NT2/D1 (cell line): ENCODE measurements around the gene CRAT.

ENCODE experiments used
- DNase-seq: peaks from one replicate; pipeline ENCODE4 v3.0.0-alpha.2; 2011; ENCODE audit warnings: low read depth, low spot score
- H3K27me3 ChIP-seq: 2 replicates; pipeline ENCODE4 v1.6.0; 2011; ENCODE audit warnings: mild to moderate bottlenecking; ENCODE audit not compliant: insufficient read length, insufficient read depth
- H3K36me3 ChIP-seq: 2 replicates; pipeline ENCODE4 v1.6.1; 2011; ENCODE audit warnings: mild to moderate bottlenecking, low read length, mixed read lengths; ENCODE audit not compliant: insufficient read depth, insufficient read length
- H3K4me1 ChIP-seq: 2 replicates; pipeline ENCODE4 v1.5.1; 2011; ENCODE audit not compliant: insufficient read depth, insufficient read length
- H3K4me3 ChIP-seq: 2 replicates; pipeline ENCODE4 v1.5.1; 2011; ENCODE audit warnings: low read depth; ENCODE audit not compliant: insufficient read length
- H3K9ac ChIP-seq: 2 replicates; pipeline ENCODE4 v1.6.0; 2011; ENCODE audit warnings: low read depth; ENCODE audit not compliant: insufficient read length
- H3K9me3 ChIP-seq: 2 replicates; pipeline ENCODE4 v1.5.1; 2011; ENCODE audit warnings: mild to moderate bottlenecking, low read length; ENCODE audit not compliant: insufficient read depth
- SUZ12 ChIP-seq: IDR thresholded peaks from 2 replicates; pipeline ENCODE4 v1.6.1; 2011; ENCODE audit not compliant: insufficient read length, insufficient read depth; ENCODE audit errors: extremely low read depth
- YY1 ChIP-seq: IDR thresholded peaks from 2 replicates; pipeline ENCODE4 v1.6.1; 2011; ENCODE audit not compliant: insufficient read length, insufficient read depth
- ZNF274 ChIP-seq: IDR thresholded peaks from 2 replicates; pipeline ENCODE4 v1.6.1; 2011; ENCODE audit warnings: mild to moderate bottlenecking, low read depth, low read length

CRAT gene

DNA sequence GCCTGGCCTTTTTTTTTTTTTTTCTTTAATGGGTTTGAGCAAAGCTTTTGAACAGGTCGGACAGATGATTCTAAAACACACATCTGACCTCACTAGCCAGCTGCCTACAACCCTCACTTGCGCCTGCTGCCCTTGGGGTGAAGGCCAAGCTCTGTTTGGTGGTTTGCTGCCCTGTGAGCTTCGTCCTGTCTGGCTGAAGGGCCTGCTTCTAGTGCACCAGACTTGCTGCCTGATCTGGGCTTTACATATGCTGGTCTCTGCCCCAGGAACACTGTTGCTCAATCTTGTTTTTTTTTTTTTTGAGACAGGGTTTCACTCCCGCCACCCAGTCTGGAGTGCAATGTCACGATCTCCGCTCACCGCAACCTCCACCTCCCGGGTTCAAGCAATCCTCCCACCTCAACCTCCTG, 46.1 kb downstream of the CRAT start:
- H3K36me3 ChIP-seq: peaks cover 74% of the 10 kb centered on the region
- peaks cover 5% of the 10 kb centered on the region for H3K4me1 ChIP-seq
- no peaks in the 10 kb centered on the region for H3K9me3 ChIP-seq
- no peak overlapping the region for H3K9ac ChIP-seq
- no peak overlapping the region for H3K4me3 ChIP-seq
- no peak for DNase-seq
- no peak for TF ChIP-seq SUZ12
- no peak for TF ChIP-seq ZNF274
- no peak for TF ChIP-seq YY1
- no peaks in the 10 kb centered on the region for H3K27me3 ChIP-seq

DNA sequence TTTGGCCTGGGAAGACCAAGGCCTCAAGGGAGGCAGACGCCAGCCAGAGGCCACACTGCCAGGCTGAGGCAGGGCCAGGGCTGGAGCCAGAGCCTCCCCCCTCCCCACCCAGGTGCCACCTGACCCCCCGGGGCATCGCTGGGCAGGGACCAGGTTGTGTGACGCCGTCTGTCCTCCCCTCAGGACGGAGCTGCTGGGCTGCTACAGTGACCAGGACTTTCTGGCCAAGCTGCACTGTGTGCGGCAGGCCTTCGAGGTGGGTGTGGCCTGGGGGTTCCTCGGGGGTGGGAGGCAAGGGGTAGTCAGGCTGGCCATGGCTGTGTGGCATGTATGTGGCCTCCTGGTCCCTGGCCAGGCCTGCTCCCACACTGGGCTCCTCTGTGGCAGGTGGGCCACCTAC, 47.5 kb downstream of the CRAT start:
- Histone ChIP-seq H3K27me3 (no peaks in the 10 kb centered on the region), H3K4me3 (no peak overlapping the region), H3K4me1 (no peaks in the 10 kb centered on the region), H3K9ac (no peak overlapping the region), H3K36me3 (peaks cover 70% of the 10 kb centered on the region), H3K9me3 (no peaks in the 10 kb centered on the region)
- TF ChIP-seq YY1 (no peak), SUZ12 (no peak), ZNF274 (no peak)
- DNase-seq: no peak

DNA sequence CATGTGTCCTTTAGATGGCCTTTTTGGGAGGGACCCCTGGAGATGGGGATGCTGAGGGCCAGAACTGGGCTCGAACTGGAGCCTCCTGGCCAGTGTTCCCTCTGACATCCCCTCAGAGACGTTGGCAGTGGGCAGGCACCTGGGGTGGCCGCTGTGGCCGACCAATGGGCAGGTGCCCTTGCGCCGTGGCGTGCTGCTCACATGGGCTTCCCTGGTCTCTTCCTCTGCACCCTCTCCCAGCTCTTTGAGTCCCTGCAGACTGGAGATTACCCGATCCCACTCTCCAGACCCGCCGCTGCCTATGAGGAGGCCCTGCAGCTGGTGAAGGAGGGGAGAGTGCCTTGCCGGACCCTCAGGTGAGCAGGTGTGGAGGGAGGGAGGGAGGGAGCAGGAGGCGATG, 49.6 kb downstream of the CRAT start:
- Histone ChIP-seq H3K9me3 (no peaks in the 10 kb centered on the region), H3K4me1 (no peaks in the 10 kb centered on the region), H3K9ac (no peak overlapping the region), H3K27me3 (no peaks in the 10 kb centered on the region), H3K4me3 (no peak overlapping the region), H3K36me3 (peaks cover 68% of the 10 kb centered on the region)
- TF ChIP-seq YY1 (no peak), SUZ12 (no peak), ZNF274 (no peak)
- DNase-seq: no peak

DNA sequence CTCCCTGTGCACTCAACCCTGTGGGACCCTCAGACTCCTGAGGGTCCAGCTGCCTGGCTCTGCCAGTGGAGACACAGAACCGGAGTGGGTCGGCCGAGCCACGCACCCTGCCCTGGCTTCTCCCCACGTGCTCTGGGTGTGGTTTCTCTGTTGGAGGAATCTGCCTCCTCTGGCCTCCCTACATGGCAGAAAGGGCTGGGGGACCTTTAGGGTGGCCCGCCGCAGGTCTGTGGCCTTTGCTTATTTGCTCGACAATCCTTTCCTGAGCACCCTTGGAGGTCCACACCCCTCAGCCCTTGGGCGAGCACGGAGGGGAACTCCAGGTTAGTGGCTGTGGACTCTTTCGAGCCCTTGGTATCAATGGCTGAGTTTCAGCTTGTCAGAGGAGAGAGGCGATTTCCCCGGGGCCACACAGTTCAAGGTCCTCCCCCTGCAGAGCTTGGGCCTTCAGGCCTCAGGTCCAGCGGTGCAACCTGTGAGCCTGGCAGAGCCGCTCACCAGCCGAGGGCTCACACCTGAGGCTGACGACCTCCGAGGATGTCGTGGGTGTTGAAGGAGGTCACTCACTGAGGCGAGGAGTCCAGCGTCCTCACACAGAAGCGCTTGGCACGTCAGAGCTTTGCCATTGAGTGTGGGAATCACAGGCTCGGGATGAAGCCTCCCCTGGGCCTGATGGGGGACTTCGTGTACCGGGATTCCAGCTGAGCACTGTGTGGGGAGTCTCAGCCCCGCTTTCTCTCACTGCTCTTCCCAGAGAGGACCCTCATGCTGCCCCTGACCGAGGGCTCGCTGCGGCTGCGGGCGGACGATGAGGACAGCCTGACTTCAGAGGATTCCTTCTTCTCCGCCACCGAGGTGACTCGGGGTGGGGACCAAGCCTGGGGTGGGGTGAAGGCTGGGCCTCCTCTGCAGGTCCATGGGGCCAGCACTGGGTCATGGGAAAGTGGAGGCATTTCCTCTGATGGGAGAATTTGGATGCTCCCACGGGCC, 50.5 kb downstream of the CRAT start:
- H3K36me3 ChIP-seq: peaks cover 62% of the 10 kb centered on the region
- no peak for DNase-seq
- H3K4me1 ChIP-seq: no peaks in the 10 kb centered on the region
- H3K27me3 ChIP-seq: no peaks in the 10 kb centered on the region
- H3K9me3 ChIP-seq: no peaks in the 10 kb centered on the region
- H3K9ac ChIP-seq: no peak overlapping the region
- TF ChIP-seq YY1: no peak
- no peak for TF ChIP-seq ZNF274
- no peak for TF ChIP-seq SUZ12
- H3K4me3 ChIP-seq: no peak overlapping the region

DNA sequence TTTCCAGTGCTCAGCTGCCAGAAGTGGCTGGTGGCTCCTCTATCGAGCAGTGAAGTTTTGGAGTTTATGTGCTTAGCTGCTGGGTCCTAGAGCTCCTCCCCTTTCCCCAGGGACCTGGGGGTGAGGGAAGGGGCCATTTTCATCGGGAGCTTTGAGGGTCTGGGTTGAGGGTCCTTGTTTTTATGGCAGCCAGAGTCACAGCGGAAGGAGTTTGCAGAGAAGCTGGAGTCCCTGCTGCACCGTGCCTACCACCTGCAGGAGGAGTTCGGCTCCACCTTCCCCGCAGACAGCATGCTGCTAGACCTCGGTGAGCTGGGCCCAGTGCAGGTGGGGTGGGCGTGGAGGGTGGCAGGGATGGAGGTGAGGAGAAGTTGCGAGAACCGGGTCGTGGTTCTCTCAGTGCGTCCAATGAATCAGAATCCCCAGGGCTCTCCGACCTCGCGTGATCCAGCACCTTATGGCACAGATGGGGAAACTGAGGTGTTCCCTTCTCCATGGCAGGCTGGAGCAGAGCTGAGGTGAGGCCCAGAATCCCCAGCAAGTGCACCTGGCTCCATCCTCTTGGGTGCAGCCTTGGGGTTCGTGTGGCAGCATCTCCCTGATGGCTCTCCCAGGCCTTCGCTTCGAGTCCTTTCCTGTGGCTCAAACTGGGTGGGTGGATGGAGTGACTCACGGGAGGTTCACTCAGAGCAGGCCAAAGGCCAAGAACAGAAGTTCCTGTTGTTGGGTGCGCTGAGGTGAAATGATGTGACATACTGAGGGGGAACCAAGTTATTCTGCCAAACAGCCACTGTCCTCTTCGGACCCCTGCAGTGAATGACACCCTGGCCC, 51.4 kb downstream of the CRAT start:
- H3K27me3 ChIP-seq: no peaks in the 10 kb centered on the region
- H3K4me1 ChIP-seq: no peaks in the 10 kb centered on the region
- peaks cover 54% of the 10 kb centered on the region for H3K36me3 ChIP-seq
- H3K4me3 ChIP-seq: no peak overlapping the region
- no peaks in the 10 kb centered on the region for H3K9me3 ChIP-seq
- DNase-seq: no peak
- TF ChIP-seq ZNF274: no peak
- no peak for TF ChIP-seq SUZ12
- no peak for TF ChIP-seq YY1
- H3K9ac ChIP-seq: no peak overlapping the region

DNA sequence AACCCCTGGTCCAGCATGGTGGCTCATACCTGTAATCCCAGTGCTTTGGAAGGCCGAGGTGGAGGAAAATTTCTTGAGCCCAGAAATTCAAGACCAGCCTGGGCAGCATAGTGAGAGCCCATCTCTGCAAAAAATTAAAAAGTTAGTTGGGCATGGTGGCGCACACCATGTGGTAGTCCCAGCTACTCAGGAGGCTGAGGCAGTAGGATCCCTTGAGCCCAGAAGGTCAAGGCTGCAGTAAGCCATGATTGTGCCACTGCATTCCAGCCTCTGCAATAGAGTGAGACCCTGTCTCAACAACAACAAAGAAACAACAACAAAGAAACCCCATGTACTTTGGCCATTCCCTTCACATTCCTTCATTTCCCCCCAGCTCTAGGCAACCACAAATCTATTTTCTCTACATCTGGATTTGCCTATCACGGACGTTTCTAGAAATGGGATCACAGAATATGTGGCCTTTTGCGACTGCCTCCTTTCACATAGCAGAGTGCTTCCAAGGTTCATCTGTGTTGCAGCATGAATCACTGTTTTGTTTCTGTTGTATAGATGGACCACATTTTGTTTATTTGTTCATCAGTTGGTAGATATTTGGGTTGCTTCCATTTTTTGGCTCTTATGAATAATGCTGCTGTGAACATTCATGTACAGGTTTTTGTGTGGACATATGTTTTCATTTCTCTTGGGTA, 56.3 kb downstream of the CRAT start:
- TF ChIP-seq ZNF274 (no peak), YY1 (no peak), SUZ12 (no peak)
- DNase-seq: no peak
- H3K4me3 ChIP-seq: no peak overlapping the region
- no peaks in the 10 kb centered on the region for H3K4me1 ChIP-seq
- peaks cover 38% of the 10 kb centered on the region for H3K36me3 ChIP-seq
- H3K9ac ChIP-seq: no peak overlapping the region
- H3K9me3 ChIP-seq: no peaks in the 10 kb centered on the region
- no peaks in the 10 kb centered on the region for H3K27me3 ChIP-seq

DNA sequence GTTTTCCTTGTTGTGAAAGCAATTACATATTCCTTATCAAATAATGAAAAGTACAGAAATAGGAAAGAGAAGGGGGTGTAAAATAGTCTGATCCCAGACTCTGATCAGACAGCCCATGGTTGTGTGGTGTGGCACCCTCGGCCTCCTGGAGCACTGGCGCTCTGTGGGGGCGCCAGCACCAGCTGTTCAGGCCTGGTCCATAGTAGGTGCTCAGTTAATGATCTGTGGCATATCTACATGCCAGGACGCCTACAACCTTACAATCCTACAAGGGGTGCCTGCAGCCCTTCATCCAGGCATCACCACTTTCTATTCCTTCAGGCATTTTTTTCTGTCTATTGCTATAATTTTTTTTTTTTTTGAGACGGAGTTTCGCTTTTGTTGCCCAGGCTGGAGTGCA, 57.6 kb downstream of the CRAT start:
- H3K9me3 ChIP-seq: no peaks in the 10 kb centered on the region
- H3K9ac ChIP-seq: no peak overlapping the region
- peaks cover 42% of the 10 kb centered on the region for H3K36me3 ChIP-seq
- H3K4me1 ChIP-seq: no peaks in the 10 kb centered on the region
- TF ChIP-seq ZNF274 (no peak), SUZ12 (no peak), YY1 (no peak)
- no peaks in the 10 kb centered on the region for H3K27me3 ChIP-seq
- no peak overlapping the region for H3K4me3 ChIP-seq
- no peak for DNase-seq
